ENCODE data around the gene SIPA1L3. TPM values are rescaled to one million over a fixed set of nuclear protein-coding genes. Genes with fewer than 3 reads are reported as not detected.

Gene SIPA1L3
- total RNA-seq, 6 donors from 2014 or later, result 57.3 to 91.6 (median 69.4) TPM

DNA sequence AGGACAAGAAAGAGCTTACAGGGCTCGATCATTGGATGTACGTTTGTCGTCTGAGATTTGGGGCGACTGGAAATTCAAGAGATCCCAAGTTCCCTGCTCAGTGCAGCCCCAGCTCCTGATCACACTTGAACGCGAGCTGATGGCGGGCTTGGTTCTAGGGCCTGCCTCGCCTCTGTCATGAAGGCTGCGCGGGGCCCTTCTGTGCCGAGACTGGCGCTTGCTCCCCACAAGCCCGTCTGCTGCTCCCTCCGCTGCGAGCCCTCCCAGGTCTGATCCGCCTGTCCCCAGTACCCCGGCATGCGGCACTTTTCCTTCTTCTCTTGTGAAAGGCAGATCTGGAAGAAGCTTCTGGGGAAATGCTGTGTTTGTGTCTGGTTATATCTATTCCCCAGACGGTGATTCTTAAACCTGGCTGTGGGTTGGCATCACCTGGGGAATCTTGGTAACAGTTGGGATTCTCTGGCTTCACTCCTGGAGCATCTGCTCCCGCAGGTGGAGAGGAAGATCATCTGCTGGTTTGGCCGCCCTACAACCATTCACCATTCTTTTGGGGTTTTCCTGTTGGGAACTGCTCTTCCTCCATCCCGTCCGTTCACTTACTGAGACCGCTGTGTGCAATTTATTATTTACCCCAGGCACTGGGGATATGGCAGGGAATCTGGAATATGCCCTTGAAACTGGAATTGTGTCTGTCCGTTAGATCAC, 43.6 kb downstream of the SIPA1L3 start:
- DNase-seq (peak in 1 of 2 donors; percentile 62), ATAC-seq (ENCODE audit: low FRiP score in 2 of 2) (no peak)
- H3K27me3 ChIP-seq, result no peaks in the 10 kb centered on the region
- H3K36me3 ChIP-seq, result no peaks in the 10 kb centered on the region
- no peak overlapping the region for H3K4me3 ChIP-seq
- H3K27ac ChIP-seq, result no peak overlapping the region
- 90 to 93% methylated on average over 22 to 25 of the region's 25 CpGs for WGBS, 2 donors
- TF ChIP-seq, protein P1, sequence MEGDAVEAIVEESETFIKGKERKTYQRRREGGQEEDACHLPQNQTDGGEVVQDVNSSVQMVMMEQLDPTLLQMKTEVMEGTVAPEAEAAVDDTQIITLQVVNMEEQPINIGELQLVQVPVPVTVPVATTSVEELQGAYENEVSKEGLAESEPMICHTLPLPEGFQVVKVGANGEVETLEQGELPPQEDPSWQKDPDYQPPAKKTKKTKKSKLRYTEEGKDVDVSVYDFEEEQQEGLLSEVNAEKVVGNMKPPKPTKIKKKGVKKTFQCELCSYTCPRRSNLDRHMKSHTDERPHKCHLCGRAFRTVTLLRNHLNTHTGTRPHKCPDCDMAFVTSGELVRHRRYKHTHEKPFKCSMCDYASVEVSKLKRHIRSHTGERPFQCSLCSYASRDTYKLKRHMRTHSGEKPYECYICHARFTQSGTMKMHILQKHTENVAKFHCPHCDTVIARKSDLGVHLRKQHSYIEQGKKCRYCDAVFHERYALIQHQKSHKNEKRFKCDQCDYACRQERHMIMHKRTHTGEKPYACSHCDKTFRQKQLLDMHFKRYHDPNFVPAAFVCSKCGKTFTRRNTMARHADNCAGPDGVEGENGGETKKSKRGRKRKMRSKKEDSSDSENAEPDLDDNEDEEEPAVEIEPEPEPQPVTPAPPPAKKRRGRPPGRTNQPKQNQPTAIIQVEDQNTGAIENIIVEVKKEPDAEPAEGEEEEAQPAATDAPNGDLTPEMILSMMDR (IDR thresholded peaks at IDR 0.05), result no peak
- TF ChIP-seq POLR2AphosphoS5 (IDR thresholded peaks at IDR 0.05) (no peak), POLR2A (IDR thresholded peaks at IDR 0.05) (no peak), EP300 (IDR thresholded peaks at IDR 0.05) (no peak)
- H3K9me3 ChIP-seq, result no peaks in the 10 kb centered on the region
- peaks cover 0 to 6% (median 2%) of the 10 kb centered on the region in 4 donors for H3K4me1 ChIP-seq

DNA sequence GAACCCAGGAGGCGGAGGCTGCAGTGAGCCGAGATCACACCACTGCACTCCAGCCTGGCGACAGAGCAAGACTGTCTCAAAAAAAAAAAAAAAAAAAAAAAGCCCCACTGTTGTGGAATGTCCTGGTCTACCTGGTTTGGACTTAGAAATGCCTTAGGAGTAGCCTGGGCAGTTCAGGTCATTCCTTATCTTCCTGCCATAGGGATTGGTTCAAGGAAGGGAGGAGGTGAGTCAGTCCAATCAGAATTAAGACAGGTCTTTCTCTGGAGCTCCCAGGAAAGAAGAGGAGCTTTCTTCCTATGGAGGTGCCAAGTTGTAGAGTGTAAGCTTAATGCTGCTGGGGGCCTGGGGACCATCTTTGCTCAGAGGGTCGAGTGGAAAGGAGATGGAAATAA, 44.8 kb downstream of the SIPA1L3 start:
- DNase-seq (no peak), ATAC-seq (ENCODE audit: low FRiP score in 2 of 2) (no peak)
- TF ChIP-seq POLR2A (IDR thresholded peaks at IDR 0.05) (no peak), POLR2AphosphoS5 (IDR thresholded peaks at IDR 0.05) (no peak), EP300 (IDR thresholded peaks at IDR 0.05) (no peak)
- TF ChIP-seq, protein P1 (IDR thresholded peaks at IDR 0.05), result no peak
- H3K9me3 ChIP-seq, result no peaks in the 10 kb centered on the region
- no peaks in the 10 kb centered on the region for H3K36me3 ChIP-seq
- WGBS, 2 donors, result 66 to 87% methylated on average over 4 of the region's 4 CpGs
- peaks cover 0 to 6% (median 2%) of the 10 kb centered on the region in 4 donors for H3K4me1 ChIP-seq
- no peak overlapping the region for H3K27ac ChIP-seq
- H3K27me3 ChIP-seq, result no peaks in the 10 kb centered on the region
- H3K4me3 ChIP-seq, result no peak overlapping the region

DNA sequence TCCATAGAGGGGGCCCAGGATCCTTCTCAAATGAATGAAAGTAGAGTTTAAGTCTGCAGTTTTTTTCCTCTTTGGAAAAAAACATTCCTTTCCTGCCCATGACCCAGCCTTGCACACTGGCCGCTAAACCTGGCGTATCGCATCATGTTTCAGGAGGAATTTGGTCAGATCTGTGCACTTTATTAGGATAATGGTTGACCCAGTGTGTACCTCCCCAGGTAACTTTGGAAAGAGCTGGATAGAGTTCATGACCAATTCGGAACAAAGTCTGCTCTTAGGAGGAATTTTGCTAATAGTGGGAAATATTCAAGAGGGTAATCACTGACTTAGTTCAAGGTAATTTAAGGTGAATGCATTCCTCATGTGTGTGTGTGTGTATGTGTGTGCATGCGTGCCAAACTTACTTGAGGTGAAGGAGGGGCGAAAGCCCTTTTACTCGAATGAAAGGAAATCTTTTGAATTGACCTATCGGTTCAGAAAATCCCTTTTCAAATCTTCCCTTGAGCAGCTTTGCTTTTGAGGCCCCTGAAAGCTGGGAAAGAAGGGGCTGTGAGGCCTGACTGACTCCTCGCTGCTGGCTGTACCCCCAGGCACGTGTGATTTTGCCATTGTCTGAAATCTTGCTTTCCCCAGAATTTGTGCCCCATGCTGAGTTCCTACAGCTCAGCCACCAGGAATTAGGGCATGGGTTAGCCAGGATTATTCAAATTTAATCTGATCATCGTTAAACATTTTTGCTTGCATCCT, 46.3 kb downstream of the SIPA1L3 start:
- H3K27me3 ChIP-seq, result no peaks in the 10 kb centered on the region

DNA sequence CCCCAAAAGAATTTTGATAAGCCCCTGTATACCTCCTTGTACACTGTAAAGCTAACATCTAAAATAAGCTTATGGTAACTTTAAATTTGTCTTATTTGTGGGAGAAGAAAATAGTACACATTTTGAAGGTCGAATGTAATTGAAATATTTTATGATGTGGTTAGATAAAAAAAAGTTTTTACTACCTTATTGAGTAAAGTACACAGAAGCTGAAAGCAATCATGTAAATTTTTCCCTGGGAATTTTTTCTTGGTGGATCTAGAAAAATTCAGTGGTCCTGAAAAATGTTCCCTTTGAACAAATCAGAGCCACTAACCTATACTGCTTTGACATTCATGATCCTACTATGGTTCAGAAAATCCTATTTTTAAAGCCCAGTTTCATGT, 46.9 kb downstream of the SIPA1L3 start:
- H3K27ac ChIP-seq, result no peak overlapping the region
- TF ChIP-seq POLR2A (IDR thresholded peaks at IDR 0.05) (no peak), EP300 (IDR thresholded peaks at IDR 0.05) (no peak), POLR2AphosphoS5 (IDR thresholded peaks at IDR 0.05) (no peak)
- TF ChIP-seq, protein P1 (IDR thresholded peaks at IDR 0.05), result no peak
- H3K4me3 ChIP-seq, result no peak overlapping the region
- no peaks in the 10 kb centered on the region for H3K9me3 ChIP-seq
- no peaks in the 10 kb centered on the region for H3K27me3 ChIP-seq
- peaks cover 0 to 6% (median 2%) of the 10 kb centered on the region in 4 donors for H3K4me1 ChIP-seq
- H3K36me3 ChIP-seq, result no peaks in the 10 kb centered on the region
- no peak for DNase-seq
- WGBS, 2 donors, result 39 to 47% methylated on average over 1 of the region's 1 CpG
- ATAC-seq (ENCODE audit: low FRiP score in 2 of 2), result no peak

More for the DNA sequence above, 46.3 kb downstream of the SIPA1L3 start:
- H3K36me3 ChIP-seq, result no peaks in the 10 kb centered on the region
- H3K9me3 ChIP-seq, result no peaks in the 10 kb centered on the region
- H3K4me3 ChIP-seq, result no peak overlapping the region
- 80 to 83% methylated on average over 11 of the region's 11 CpGs for WGBS, 2 donors
- TF ChIP-seq EP300 (IDR thresholded peaks at IDR 0.05), result no peak
- no peak overlapping the region for H3K27ac ChIP-seq
- ATAC-seq (ENCODE audit: low FRiP score in 2 of 2) (no peak), DNase-seq (no peak)
- H3K4me1 ChIP-seq, result peaks cover 0 to 6% (median 2%) of the 10 kb centered on the region in 4 donors

DNA sequence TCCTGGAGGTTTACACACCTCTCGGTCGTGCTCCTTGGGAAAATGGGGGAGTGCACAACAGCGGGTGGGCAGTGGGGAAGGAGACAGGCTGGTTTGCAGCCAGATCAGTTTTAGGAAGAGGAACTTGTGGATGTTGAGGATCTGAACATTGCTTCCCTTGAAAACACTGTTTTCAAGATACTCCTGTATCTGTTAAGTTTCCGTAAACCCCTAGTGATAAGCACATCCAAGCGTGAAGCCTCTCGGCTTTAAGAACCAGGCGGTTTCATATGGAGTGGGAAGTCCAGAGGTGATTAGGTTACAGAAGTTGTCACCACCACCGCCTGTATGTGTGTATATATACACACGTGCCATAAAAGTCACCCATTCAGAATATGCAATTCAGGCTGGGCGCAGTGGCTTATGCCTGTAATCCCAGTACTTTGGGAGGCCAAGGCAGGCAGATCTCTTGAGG, 47.4 kb downstream of the SIPA1L3 start:
- DNase-seq (no peak), ATAC-seq (ENCODE audit: low FRiP score in 2 of 2) (no peak)
- Histone ChIP-seq H3K27me3 (no peaks in the 10 kb centered on the region), H3K36me3 (no peaks in the 10 kb centered on the region), H3K4me3 (no peak overlapping the region), H3K27ac (no peak overlapping the region), H3K9me3 (no peaks in the 10 kb centered on the region), H3K4me1 (peaks cover 0 to 6% (median 2%) of the 10 kb centered on the region in 4 donors)
- 71 to 75% methylated on average over 10 of the region's 10 CpGs for WGBS, 2 donors
- TF ChIP-seq POLR2AphosphoS5 (IDR thresholded peaks at IDR 0.05) (no peak), POLR2A (IDR thresholded peaks at IDR 0.05) (no peak), EP300 (IDR thresholded peaks at IDR 0.05) (no peak)
- TF ChIP-seq, protein P1 (IDR thresholded peaks at IDR 0.05), result no peak

Data from upper lobe of left lung (tissue), 6 donors.